22Rv1 (cell line): Measurements from ENCODE around the gene EOLA1.

Source experiments
- CTCF ChIP-seq: fragments of 450-650 bp; IDR thresholded peaks from 2 replicates; pipeline ENCODE4 v1.5.1; 2017; ENCODE audit warnings: mild to moderate bottlenecking
- ZFX ChIP-seq: fragments of 450-650 bp; IDR thresholded peaks from 2 replicates; pipeline ENCODE4 v1.6.1; 2017; ENCODE audit warnings: antibody characterized with exemption, borderline replicate concordance

GRCh38 chrX:149494844-149495565, 45.8 kb upstream of the EOLA1 start:
- TF ChIP-seq CTCF (no peak), ZFX (no peak)
